Amygdala (tissue), 56 donors: ENCODE results near the gene CPNE2.

ENCODE experiments used
- DNase-seq, 56 donors: peaks; one replicate each; lab custom pipeline; 2025; lab: John Stamatoyannopoulos, UW

The CPNE2 gene

GRCh38 chr16:57157533-57157932 lies 65.2 kb downstream of the CPNE2 start:
- no peak for DNase-seq

DNA sequence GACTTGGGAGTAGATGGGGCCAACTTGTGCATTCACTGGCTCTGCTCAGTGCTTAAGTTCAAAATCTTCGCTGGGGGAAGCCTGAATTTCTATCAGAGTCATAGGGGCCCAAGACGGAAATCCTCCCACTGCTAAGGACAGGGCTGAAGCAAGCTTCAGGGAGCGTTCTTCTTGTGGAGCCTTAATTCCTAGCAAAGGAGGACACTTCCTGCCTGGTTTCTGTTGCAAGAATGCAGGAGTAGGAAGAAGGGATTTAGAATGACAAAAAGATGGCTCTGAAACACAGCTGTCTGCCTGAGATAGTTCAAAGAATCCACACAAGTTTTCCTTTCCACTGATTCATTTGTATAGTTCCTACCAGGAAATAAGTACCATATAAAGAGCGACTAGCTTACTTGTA lies 67.1 kb downstream of the CPNE2 start:
- DNase-seq: no peak

DNA sequence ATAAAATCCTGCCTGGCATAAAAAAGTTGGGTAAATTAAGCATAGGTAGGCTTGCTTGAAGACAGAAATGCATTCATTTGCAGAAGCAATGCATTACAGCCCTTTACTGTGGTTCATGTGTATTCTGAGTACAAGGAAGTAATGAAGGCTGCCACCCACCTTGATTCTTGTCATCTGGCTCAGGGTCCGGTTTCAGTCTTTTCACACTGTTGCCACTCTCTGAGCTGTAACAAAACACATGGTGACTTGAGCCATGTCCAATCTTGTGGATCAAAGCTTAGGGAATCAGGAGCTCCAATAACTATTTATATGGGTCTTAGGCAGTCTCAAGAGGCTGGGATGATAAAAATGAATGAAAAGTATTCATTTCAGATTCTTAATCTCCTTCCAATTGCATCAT lies 71.5 kb downstream of the CPNE2 start:
- DNase-seq: no peak

GRCh38 chr16:57165483-57165882 lies 73.1 kb downstream of the CPNE2 start:
- DNase-seq: no peak

DNA sequence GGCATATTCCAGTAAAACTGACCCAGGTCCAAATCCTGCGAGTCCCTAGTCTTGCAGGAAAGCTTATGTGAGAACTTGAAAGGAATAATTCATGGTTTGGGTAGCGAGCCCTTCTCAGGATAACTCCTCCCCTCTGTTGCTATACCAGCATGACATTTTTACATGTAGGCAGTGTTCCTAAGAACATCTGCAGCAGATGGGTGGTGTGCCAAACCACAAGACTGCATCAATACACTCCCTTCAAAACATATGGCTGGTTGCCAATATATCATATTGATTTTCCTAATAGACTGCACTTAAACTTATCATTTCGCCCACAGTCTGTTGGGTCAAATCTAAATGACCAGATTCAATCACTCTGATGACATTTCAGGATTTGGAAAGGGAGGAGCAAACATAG lies 73.6 kb downstream of the CPNE2 start:
- DNase-seq: peak in 1 of 56 donors; percentile 31

- no peak for DNase-seq
These were observed 74.1 kb downstream of the CPNE2 start for GRCh38 chr16:57166451-57166850.

GRCh38 chr16:57166951-57167350 lies 74.6 kb downstream of the CPNE2 start:
- DNase-seq: no peak

- no peak for DNase-seq
These were observed 75.2 kb downstream of the CPNE2 start for GRCh38 chr16:57167538-57167937.

DNA sequence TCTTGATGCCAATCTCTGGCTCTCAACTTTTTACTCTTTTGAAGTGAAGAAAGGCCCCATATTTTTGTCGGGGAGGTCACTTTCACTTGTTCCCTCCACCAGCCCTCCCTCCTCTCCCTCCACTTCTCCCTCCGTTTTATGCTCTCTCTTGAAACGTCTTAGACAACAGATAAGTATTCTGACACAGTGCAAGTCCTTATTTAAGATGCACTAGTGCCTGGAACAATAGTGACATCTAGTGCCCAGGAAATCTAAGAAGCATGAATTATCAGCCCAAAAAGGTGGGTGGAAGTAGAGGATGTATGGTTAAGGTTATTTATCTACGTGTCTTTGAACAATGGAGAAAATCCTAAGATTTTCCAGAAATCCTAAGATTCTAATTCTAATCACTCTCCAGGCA lies 75.6 kb downstream of the CPNE2 start:
- DNase-seq: peak in 4 of 56 donors; percentile 32 to 69 (median 42)

DNA sequence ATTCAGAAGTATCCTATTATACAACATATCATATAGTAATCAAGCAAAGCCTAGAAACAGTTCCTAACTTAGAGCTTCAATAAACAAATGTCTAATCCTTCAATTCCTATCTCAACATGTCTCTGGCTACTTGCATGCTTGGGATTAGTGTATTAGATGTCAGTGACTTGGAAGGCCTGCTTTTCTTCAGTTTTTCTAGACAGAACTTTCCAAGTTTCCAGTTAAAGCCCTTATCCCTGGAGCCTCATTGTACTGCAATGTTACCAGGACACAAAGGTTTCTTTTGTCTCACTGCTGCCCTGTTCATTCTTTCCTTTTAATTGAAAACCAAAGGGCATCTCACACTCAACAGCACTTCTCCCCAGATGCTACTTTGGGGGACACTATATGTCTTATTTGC lies 76.9 kb downstream of the CPNE2 start:
- DNase-seq: no peak

GRCh38 chr16:57172721-57173290 lies 80.4 kb downstream of the CPNE2 start:
- no peak for DNase-seq

DNA sequence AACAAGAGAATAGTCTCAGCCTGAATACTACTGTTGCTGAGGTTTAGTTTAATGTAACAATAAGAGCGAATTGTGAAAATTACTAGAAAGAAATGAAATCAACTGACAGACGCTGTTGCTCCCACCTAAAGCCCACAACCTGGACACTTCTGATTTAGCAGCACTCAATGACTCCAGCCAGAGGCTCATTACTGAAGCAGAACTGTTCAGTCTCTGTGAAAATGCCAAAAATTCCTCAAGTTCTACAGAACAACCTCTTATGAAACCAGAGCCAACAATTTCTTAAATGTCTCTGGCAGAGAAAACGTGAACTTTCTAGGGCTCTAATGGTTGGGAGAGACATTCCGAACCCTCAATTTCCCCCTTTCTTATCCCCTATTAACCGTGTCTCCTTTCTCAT lies 83.5 kb downstream of the CPNE2 start:
- no peak for DNase-seq

DNA sequence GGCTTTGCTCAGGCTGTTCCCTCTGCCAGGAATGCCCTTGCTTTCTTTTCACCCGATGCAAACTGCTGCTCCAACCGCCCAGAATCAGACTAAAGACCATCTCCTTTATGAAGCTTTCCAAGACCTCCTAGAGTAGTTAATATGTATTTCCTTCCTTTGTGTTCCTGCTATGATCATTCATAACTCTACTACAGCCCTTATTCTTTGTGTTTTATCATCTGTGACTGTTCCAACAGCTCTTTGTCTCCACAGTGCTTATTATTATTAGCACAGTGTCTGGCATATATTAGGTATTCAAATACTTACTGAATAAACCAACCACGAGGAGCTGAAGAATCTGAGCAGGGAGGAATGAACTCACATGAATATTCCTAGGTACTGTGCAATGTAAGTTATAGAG lies 85.8 kb downstream of the CPNE2 start:
- no peak for DNase-seq

- no peak for DNase-seq
These were observed 86.4 kb downstream of the CPNE2 start for GRCh38 chr16:57178793-57179212.

GRCh38 chr16:57179215-57179828 lies 86.9 kb downstream of the CPNE2 start:
- no peak for DNase-seq

GRCh38 chr16:57184113-57184512 lies 91.7 kb downstream of the CPNE2 start:
- DNase-seq: no peak

GRCh38 chr16:57184887-57185445 lies 92.6 kb downstream of the CPNE2 start:
- peak in 3 of 56 donors; percentile 48 to 54 (median 52) for DNase-seq

DNA sequence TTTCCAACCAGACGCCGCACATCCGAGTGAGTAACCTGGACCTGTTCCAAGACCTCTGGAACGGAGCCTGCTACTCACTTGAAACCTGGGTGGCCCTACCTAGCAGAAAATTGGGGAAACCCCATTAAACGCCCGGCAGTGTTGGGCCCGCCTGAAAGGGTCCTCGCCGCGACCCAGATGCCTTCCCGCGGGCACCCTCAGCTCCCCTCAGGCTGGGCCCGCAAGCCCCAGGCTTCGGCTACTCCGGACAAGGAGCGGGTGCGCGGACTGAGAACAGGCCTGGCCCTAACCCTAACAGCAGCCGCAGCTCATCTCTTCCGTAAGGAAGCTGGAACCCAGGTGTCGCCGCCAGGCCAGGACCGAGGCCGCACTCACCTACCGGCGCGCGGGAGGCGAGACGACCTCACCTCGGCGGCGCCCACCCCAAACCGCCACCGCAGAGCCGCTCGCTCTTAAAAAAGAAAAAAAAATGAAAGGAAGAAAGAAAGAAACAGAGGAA lies 93.1 kb downstream of the CPNE2 start:
- DNase-seq: peak in 24 of 56 donors; percentile 41 to 79 (median 59)

- DNase-seq: peak; percentile 81 to 100 (median 99)
These were observed 93.8 kb downstream of the CPNE2 start, which contains the start of the genes PSME3IP1 and RSPRY1 for GRCh38 chr16:57185945-57186871. Gene PSME3IP1 (minus strand): TSS chr16:57186039. CDS start chr16:57173854, 12,185 bp downstream. Gene RSPRY1 (plus strand): TSS chr16:57186329. CDS start chr16:57204659, 18,330 bp downstream.
